ENCODE data around the gene RGS12. TPM values are rescaled to one million over a fixed set of nuclear protein-coding genes. Genes with fewer than 3 reads are reported as not detected.

Gene RGS12
- total RNA-seq, 1 donor from 2014 or later = 64.8 TPM

GRCh38 chr4:3324093-3324815 is 31.4 kb downstream of the RGS12 start:
- H3K27me3 ChIP-seq = no peaks in the 10 kb centered on the region
- no peak overlapping the region for H3K27ac ChIP-seq
- TF ChIP-seq CTCF (IDR thresholded peaks at IDR 0.05) = no peak
- no peak for TF ChIP-seq POLR2A (IDR thresholded peaks at IDR 0.05)
- no peak for TF ChIP-seq POLR2AphosphoS5 (IDR thresholded peaks at IDR 0.05; ENCODE audit: insufficient read depth in 1 of 2, low read depth in 1 of 2)
- DNase-seq (ENCODE audit: extremely low spot score in 2 of 2) = peak; percentile 70 to 77
- H3K36me3 ChIP-seq = no peaks in the 10 kb centered on the region
- H3K4me1 ChIP-seq = peaks cover 20% of the 10 kb centered on the region
- intact Hi-C loops (cut with DNase I) = no loop called here
- no peaks in the 10 kb centered on the region for H3K9me3 ChIP-seq
- H3K4me3 ChIP-seq = no peak overlapping the region

GRCh38 chr4:3328814-3329663 is 36.2 kb downstream of the RGS12 start:
- TF ChIP-seq POLR2A (IDR thresholded peaks at IDR 0.05) (no peak), POLR2AphosphoS5 (IDR thresholded peaks at IDR 0.05; ENCODE audit: insufficient read depth in 1 of 2, low read depth in 1 of 2) (no peak), CTCF (IDR thresholded peaks at IDR 0.05) (no peak)
- peak; percentile 75 to 82 for DNase-seq (ENCODE audit: extremely low spot score in 2 of 2)
- Histone ChIP-seq H3K27me3 (no peaks in the 10 kb centered on the region), H3K4me3 (no peak overlapping the region), H3K9me3 (no peaks in the 10 kb centered on the region), H3K36me3 (no peaks in the 10 kb centered on the region), H3K4me1 (no peaks in the 10 kb centered on the region), H3K27ac (no peak overlapping the region)
- intact Hi-C loops (cut with DNase I) = no loop called here

DNA sequence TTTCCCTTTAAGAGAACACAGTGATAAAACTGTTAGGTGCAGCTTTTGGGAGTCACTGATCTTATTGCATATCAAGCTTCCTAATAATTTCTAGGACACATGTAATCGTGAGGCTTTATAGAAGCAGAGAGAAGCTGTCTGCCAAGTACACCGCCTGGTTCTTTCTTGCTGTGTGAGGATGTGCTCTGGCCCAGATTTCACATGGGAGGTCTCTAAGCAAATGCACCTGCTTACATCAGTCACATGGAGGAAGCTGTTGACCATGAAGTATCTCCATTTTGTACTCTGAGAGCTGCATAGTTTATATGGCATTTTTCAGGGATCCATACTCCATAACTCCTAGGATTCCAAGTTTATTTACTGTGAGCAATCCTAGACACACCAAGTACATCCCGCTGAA is 37.1 kb downstream of the RGS12 start:
- no peak overlapping the region for H3K4me3 ChIP-seq
- peak in 1 of 2 donors; percentile 19 for DNase-seq (ENCODE audit: extremely low spot score in 2 of 2)
- H3K9me3 ChIP-seq = no peaks in the 10 kb centered on the region
- H3K4me1 ChIP-seq = no peaks in the 10 kb centered on the region
- H3K36me3 ChIP-seq = no peaks in the 10 kb centered on the region
- intact Hi-C loops (cut with DNase I) = no loop called here
- TF ChIP-seq POLR2AphosphoS5 (IDR thresholded peaks at IDR 0.05; ENCODE audit: insufficient read depth in 1 of 2, low read depth in 1 of 2) (no peak), POLR2A (IDR thresholded peaks at IDR 0.05) (no peak), CTCF (IDR thresholded peaks at IDR 0.05) (no peak)
- H3K27ac ChIP-seq = no peak overlapping the region
- H3K27me3 ChIP-seq = no peaks in the 10 kb centered on the region

GRCh38 chr4:3330707-3331106 is 37.9 kb downstream of the RGS12 start:
- TF ChIP-seq CTCF (IDR thresholded peaks at IDR 0.05) (no peak), POLR2AphosphoS5 (IDR thresholded peaks at IDR 0.05; ENCODE audit: insufficient read depth in 1 of 2, low read depth in 1 of 2) (no peak), POLR2A (IDR thresholded peaks at IDR 0.05) (no peak)
- DNase-seq (ENCODE audit: extremely low spot score in 2 of 2) = peak; percentile 19 to 71
- no peaks in the 10 kb centered on the region for H3K4me1 ChIP-seq
- no peaks in the 10 kb centered on the region for H3K9me3 ChIP-seq
- H3K27ac ChIP-seq = no peak overlapping the region
- H3K27me3 ChIP-seq = no peaks in the 10 kb centered on the region
- intact Hi-C loops (cut with DNase I) = no loop called here
- H3K4me3 ChIP-seq = no peak overlapping the region
- H3K36me3 ChIP-seq = no peaks in the 10 kb centered on the region

Data from vagina (tissue), 2 donors.